ENCODE measurements around the gene DHX57.
"Not testable (repeated sequence)": the region's sequence is repeated elsewhere in the genome, so short reads cannot be mapped to it uniquely, and the experiment has no call there.

Gene DHX57

DNA sequence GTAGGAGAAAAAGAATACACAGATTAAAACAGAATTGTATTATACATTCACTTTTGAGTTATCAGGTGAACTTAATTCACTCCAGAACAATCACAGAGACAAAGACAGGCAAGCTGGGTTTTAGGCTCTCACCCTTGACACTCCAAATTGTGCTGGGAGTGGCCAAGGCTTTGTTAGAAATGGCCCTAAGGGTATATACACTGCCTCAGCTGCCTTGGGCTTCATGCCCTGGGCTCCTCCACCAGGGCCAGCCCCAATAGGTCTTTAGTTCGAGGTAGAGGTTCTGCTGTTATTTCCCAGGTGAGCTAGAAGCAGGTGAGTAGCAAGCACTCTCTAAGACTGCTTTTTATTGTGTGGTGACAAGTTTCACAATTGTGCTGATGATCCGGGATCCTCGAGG lies 77.8 kb downstream of the DHX57 start:
- DNase-seq (ENCODE audit: extremely low read depth in 1 of 2, low read depth in 1 of 2) = no peak

DNA sequence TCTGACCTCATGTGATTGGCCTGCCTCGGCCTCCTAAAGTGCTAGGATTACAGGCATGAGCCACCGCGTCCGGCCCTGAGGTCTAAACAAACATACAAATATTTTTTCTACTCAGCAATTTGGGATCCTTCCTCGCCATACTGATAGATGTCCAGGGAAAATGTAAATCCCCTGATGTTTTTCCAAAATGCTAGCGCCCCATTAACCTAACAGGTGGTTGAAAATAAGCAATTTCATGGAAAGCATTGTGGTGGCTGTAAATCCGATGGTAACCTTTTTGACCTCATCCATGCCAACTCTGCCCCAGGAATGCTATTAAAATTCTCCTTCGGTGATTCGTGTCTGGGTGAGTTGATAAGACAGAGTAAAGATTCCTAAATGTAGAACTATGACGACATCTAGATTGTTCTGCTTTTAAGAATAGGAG lies 78.5 kb downstream of the DHX57 start:
- no peak for DNase-seq (ENCODE audit: extremely low read depth in 1 of 2, low read depth in 1 of 2)

DNA sequence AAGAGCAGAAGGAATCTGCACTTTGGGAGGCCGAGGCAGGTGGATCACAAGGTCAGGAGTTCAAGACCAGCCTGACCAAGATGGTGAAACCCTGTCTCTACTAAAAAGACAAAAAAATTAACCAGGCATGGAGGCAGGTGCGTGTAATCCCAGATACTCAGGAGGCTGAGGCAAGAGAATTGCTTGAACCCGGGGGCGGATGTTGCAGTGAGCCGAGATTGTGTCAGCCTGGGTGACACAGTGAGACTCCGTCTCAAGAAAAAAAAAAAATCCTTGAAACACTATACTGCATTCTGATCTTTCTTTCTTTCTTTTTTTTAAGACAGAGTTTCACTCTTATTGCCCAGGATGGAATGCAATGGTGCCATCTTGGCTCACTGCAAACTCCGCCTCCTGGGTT lies 80.7 kb downstream of the DHX57 start:
- DNase-seq (ENCODE audit: extremely low read depth in 1 of 2, low read depth in 1 of 2) = not testable (repeated sequence)

DNA sequence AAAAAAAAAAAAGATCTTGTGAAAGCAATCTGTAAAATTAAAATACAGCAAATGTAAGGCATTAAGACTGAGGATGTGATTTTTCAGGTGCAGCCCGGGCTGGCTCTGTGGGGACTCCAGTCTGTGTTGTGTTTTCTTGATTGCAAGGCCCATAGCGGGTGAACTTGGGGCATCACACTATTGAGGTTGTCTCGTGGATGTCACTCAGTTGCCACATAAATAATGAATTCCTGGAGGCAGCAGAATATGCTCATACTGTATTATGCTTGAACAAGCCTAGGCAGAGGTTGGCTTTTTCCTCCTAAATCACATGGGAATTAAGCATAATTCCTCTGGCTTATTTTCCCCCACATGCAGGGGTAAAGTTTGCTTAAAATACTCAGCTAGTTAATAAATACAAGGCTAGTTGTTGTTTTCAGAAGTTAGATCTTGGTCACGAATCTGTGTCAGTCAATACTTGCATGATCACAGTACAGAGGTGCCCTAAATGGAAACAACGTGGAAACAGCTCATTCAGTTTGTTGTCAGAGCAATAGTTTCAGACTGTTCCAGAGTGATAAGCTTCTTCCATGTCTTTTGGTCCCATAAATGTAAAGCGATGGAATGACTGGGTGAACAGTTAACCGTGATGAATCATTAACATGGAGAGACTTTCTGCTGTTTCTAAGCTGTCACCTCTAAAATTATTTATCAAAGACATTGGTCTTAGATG lies 81.3 kb downstream of the DHX57 start:
- DNase-seq (ENCODE audit: extremely low read depth in 1 of 2, low read depth in 1 of 2) = no peak

DNA sequence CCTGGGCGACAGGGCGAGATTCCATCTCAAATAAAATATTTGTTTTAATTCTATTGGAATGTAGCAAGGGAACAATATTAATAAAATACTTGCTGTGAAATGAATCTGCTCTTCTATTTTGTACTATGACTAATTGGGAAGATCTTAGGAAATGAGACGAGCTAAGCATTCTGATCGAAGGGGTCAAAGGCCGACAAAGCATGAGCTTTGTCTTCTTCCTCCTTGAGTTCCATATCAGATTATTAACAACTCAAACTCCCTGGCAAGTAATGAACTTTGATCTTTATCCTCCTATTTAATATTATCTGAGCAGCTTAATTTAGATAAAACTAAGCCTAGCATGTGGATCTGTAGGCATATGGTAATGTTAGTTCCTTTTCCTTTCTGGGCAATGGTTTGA lies 82.2 kb downstream of the DHX57 start:
- no peak for DNase-seq (ENCODE audit: extremely low read depth in 1 of 2, low read depth in 1 of 2)

DNA sequence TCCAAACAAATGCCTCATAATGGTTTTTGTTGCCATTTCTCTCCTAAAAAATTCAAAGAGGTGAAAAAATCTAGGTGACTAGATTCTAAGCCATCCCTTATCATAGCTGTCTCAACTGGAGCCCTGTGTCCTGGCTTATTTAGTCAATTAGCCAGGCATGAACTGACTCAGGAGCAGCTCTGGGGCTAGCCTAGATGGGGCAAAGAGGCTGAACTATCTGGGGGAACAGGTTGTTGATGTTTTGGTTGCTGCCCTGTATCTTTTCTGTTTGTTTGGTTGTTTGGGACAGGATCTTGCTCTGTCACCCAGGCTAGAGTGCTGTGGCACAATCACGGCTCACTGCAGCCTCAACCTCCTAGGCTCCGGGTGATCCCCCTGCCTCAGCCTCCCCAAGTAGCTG lies 83.0 kb downstream of the DHX57 start:
- DNase-seq (ENCODE audit: extremely low read depth in 1 of 2, low read depth in 1 of 2) = no peak

DNA sequence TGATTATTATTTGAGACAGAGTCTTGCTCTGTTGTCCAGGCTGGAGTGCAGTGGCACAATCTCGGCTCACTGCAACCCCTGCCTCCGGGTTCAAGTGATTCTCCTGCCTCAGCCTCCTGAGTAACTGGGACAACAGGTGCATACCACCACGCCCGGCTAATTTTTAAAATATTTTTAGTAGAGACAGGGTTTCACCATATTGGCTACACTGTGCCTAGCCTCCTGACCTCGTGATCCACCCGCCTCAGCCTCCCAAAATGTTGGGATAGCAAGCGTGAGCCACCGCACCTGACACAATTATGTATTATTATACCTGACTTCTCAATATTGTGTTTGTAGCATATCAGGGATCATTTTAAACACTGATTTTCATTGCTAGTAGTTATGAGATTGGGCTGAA lies 83.4 kb downstream of the DHX57 start:
- not testable (repeated sequence) for DNase-seq (ENCODE audit: extremely low read depth in 1 of 2, low read depth in 1 of 2)

DNA sequence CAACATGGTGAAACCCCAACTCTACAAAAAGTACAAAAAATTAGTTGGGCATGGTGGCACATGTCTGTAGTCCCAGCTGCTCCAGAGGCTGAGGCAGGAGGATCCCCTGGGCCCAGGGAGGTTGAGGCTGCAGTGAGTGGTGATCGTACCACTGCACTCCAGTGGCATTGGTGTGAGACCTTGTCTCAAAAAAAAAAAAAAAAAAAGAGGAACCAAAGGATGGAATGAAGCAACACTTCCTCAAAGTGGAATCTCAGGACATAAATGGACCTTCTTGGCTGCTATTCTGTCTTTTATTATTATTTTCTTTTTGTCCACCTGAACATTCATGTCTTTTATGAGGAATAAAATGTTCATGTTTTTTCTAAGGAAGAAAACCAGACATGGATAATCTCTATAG lies 84.0 kb downstream of the DHX57 start:
- no peak for DNase-seq (ENCODE audit: extremely low read depth in 1 of 2, low read depth in 1 of 2)

DNA sequence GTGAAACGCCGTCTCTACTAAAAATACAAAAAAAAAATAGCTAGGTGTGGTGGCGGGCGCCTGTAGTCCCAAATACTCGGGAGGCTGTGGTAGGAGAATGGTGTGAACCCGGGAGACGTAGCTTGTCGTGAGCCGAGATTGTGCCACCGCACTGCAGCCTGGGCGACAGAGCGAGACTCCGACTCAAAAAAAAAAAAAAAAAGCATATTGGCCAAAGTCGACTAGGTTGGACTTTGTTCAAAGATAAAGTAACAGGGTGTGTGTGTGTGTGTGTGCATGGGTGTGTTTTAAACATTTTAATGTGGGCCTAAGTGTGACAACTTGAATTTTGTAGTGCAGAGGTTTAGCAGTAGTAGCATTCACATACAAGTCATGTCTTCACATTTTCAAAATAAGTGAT lies 86.0 kb downstream of the DHX57 start:
- DNase-seq (ENCODE audit: extremely low read depth in 1 of 2, low read depth in 1 of 2) = no peak

DNA sequence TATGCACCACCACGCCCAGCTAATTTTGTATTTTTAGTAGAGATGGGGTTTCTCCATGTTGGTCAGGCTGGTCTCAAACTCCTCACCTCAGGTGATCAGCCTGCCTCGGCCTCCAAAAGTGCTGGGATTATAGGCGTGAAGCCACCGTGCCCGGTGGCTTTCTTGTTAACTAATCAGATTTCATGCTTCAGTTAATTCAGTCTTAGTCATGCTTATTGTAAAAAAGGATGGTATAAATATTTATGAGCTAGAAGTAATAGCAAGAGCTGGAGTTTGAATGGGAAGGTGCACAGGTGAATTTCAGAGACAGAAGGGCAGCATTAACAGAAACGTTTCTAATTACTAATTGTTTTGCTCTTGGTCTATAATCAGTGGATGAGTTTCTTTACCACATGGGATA lies 87.4 kb downstream of the DHX57 start:
- DNase-seq (ENCODE audit: extremely low read depth in 1 of 2, low read depth in 1 of 2) = no peak

DNA sequence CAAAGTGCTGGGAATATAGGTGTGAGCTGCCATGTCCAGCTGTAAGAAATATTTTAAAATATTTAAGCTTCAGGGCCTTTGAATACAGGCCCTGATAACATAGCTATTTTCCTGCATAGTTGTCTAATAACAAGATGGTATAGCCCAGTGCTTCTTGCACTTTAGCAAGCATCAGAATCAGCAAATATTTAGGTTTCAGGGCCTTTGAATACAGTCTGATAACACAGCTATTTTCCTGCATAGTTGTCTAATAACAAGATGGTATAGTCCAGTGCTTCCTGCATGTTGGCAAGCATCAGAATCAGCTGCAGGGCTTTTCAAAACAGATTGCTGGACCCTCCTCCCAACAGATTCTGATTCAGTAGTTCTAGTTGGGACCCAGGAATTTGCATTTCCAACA lies 92.1 kb downstream of the DHX57 start:
- DNase-seq (ENCODE audit: extremely low read depth in 1 of 2, low read depth in 1 of 2) = no peak

DNA sequence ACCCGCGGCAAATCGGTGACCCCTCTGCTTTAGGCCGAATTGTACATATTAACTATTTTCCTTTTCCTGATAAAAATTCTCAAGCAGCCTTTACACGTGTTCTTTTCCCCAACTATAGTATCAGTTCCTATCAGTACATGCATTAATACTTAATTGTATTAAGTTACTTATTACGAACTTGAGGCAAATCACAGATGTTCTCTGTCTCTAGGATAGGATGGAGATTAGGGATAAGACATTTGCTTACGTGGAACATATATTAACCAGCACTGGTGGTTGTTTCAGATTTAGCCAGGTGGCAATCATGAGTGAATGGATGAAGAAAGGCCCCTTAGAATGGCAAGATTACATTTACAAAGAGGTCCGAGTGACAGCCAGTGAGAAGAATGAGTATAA lies 97.0 kb downstream of the DHX57 start:
- DNase-seq (ENCODE audit: extremely low read depth in 1 of 2, low read depth in 1 of 2) = no peak

DNA sequence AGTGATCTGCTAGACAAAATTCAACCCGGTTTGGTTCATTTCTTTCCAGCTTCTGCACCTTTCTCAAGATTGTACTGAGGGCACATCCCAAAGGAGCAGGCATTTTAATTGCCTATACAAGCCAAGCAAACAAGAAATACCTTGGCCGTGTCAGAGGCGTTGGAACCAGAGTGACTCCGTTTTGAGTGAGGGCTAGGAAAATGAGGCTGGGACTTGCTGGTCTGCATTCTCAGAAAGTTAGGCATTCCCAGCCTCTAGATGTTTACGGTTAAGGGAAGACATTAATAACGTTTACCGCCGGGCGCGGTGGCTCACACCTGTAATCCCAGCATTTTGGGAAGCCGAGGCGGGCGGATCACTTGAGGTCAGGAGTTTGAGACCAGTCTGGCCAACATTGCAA lies 99.2 kb downstream of the DHX57 start:
- DNase-seq (ENCODE audit: extremely low read depth in 1 of 2, low read depth in 1 of 2) = no peak

DNA sequence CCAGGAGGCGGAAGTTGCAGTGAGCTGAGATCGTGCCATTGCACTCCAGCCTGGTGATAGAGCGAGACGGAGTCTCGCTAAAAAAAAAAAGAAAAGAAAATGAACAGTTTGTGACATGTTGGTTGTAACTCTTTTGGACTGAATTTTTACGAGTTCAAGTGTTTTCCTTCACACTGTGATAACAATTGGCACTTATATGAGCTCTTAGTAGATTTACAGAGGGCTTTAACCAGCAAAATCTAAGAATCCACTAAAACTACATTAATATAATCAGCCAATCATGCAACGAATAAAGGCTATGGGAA lies 99.9 kb downstream of the DHX57 start:
- DNase-seq (ENCODE audit: extremely low read depth in 1 of 2, low read depth in 1 of 2) = no peak

DNA sequence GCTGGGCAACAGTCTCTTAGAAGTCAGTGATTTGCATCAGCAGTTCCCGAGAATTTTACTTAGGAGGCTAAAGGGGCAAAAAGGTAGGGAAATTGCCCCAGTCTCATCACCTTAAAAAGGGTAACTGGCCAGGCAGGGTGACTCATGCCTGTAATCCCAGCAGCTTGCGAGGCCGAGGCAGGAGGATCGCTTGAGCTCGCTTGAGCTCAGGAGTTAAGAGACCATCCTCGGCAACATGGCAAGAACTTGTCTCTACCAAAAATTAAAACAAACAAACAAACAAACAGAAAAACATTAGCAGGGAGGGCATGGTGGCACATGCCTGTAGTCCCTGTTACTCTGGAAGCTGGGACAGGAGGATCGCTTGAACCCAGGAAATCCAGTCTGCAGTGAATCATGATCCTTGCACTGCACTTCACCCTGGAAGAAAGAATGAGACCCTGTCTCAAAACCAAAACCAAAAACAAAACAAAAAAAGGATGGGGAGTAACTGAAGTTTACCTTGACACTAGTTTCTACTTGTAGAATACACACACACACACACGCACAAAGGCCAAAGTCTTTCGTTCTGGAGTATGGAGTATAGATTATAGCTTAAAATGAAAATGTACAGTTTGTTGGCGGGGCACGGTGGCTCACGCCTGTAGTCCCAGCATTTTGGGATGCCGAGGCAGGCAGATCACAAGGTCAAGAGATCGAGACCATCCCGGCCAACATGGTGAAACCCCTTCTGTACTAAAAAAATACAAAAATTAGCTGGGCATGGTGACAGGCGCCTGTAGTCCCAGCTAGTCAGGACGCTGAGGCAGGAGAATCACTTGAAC lies 100.4 kb downstream of the DHX57 start:
- no peak for DNase-seq (ENCODE audit: extremely low read depth in 1 of 2, low read depth in 1 of 2)

DNA sequence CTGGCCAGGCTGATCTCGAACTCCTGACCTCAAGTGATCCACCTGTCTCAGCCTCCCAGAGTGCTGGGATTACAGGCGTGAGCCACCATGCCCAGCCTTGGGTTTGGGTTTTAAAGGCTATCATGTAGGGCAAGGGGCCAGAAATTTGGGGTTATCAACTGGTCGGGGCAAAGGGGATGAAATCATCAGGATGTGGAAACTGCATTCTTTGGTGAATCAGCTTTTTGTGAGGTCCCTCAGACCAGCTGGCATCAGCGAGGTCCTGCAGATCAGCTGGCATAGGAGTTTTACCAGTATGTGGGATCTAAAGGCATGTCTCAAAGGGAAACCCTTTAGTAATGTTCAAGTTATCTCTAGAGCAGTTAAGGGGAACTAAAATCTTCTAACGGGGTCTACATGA lies 104.1 kb downstream of the DHX57 start:
- DNase-seq (ENCODE audit: extremely low read depth in 1 of 2, low read depth in 1 of 2) = no peak

DNA sequence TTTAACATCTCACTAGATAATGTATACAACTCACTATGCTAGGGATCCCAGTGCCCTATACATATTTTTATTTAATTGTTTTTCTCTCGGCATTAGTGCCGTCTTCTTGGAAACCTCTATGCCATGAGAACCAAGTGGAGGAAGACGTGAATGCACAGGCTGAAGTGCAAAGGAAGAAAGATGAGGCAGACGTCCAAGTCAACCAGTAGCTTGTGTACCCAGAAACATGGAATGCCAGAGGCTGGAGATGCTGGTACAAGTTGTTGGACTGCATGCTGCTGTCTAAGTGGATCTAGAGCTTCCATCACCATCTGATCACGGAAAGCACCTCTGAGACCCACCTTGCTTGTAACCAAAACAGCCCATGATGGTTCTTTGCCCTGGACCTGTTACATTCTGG lies 110.2 kb downstream of the DHX57 start:
- DNase-seq (ENCODE audit: extremely low read depth in 1 of 2, low read depth in 1 of 2) = no peak

DNA sequence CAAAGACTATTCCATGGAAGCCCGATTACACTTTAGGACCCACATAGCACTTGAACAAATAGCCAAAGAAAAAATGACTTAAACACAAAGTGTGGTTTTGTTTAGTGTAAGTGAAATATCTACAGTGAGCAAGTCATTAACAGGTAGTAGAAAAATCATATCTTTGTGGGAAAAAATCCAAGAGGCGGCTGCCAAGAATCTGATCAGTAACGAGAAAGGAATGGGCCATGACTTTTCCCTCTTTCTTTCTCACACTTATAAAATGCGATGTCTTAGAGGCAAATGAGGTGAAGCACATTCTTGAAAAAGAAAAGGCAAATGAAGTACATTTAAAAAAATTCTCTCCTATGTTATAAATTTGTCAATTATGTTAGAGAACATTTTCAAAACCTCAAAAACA lies 110.6 kb downstream of the DHX57 start:
- no peak for DNase-seq (ENCODE audit: extremely low read depth in 1 of 2, low read depth in 1 of 2)

DNA sequence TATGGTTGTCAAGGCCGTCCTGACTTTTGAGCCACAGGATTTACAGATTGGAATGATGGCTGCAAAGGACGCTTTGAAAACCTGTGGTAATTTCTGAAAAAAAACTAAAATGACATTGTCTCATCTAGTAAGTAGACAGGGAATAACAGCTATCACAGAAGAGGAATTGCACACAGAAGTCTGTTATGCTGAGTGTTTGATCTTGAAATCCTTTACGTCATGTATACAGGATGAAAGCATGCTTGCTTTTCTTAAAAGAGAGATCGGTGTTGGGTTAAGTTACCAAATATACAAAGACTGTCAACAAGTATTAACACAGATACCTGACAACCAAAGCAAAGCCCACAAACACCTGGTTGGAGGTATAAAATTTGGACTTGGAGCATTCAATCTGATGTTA lies 112.0 kb downstream of the DHX57 start:
- DNase-seq (ENCODE audit: extremely low read depth in 1 of 2, low read depth in 1 of 2) = no peak

DNA sequence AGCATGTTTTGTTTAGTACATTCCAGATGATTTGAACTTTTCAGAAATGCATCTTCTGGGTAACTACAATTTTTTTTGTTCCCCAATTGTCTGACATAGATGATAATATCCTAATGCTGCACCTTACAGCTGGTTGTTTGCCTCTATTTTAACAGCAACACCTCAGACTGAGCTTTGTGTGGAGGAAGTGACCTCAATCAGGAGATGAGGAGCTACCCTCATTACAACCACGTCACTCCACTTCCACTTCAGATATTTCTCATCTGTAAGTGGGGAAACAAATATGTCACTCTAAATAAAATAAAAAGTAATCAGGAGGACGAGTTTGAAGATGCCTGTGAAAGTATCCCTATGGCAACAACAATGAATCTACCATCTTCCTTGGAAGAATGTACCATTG lies 112.5 kb downstream of the DHX57 start:
- DNase-seq (ENCODE audit: extremely low read depth in 1 of 2, low read depth in 1 of 2) = no peak

DNA sequence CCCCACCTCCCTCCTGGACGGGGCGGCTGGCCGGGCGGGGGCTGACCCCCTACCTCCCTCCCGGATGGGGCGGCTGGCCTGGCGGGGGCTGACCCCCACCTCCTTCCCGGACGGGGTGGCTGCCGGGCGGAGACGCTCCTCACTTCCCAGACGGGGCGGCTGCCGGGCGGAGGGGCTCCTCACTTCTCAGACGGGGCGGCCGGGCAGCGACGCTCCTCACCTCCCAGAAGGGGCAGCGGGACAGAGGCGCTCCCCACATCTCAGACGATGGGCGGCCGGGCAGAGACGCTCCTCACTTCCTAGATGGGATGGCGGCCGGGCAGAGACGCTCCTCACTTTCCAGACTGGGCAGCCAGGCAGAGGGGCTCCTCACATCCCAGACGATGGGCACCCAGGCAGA lies 119.8 kb downstream of the DHX57 start:
- DNase-seq (ENCODE audit: extremely low read depth in 1 of 2, low read depth in 1 of 2) = not testable (repeated sequence)

DNA sequence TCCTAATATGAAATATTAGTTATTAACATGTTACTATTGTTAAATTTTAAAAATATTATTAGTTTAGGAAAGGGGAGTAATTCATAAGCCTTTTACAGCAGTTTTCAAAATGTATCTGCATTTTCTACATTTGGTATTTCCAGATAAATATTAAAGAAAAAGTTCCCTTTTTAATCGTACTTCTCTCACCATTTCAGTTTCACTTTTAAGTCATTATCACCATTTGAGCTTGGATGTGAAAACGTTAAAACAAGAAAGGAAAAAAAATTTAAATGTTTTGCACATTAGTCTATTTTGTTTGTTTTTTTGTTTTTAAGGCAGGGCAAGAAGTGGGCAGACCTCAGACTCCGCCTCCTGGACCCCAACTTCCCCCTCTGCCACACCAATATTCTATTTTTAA lies 121.2 kb downstream of the DHX57 start:
- DNase-seq (ENCODE audit: extremely low read depth in 1 of 2, low read depth in 1 of 2) = no peak

DNA sequence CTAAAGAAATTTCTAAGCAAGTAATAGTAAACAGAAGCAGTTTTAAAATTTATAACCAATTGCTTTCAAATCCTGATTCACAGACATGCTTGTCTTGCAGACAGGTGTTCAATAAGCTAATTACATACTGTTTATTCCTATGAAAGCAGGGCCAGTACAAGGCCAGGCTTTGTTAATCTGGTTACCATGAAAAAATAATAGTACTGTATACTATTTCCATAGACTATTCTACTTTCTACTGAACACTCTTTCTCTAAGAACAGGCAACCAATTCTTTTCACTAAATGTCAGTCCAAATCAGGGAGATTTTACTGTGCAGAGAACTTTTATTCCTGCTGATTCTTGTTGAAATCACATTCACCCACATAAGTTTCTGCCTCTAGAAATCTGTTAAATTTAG lies 121.7 kb downstream of the DHX57 start:
- no peak for DNase-seq (ENCODE audit: extremely low read depth in 1 of 2, low read depth in 1 of 2)
